ENCODE data around the gene TMED4. TPM values are rescaled to one million over a fixed set of nuclear protein-coding genes. Genes with fewer than 3 reads are reported as not detected.
A peak's percentile ranks its signal among the peaks of the same experiment; 100 is the strongest.

Gene TMED4
- total and polyA plus RNA-seq, 2 of the 13 experiments (the other 11 are each of a cell fraction or from before 2014, with no cell fraction given), result 81.4 to 109 TPM

DNA sequence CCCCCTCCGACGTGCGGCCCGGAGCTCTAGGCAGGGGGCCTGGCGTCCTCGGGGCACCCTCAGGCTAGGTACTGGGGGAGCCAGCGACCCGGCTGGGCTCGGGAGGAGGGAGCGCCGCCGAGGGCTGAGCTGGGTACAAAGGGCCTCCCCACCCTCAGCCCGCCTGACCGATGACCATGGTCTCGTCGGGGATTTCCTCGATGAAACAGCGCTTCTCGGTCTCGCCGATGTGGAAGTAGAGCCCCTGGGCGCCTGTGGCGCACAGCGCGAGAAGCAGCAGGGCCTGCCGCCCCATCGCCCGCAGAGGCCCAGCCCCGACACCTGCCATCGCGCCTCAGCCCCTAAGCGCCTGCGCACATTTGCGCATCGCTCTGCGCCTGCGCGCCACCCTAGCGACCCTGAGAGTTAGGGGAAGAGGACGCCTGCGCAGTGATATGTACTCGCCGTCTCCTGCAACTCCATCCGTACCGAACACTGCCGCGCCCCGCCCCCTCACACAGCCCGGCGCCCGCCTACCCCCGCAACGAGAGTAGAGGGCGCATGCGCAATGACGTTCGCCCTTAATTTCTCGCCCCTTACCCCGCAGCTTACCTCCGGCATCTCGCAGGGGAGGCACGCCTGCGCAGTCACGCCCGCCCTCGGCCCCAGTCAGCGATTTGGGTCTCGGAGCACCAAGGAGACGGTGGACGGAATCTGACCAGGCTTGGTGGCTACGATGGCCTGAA, at the start of gene TMED4 (continued):
- TF ChIP-seq, protein P1, sequence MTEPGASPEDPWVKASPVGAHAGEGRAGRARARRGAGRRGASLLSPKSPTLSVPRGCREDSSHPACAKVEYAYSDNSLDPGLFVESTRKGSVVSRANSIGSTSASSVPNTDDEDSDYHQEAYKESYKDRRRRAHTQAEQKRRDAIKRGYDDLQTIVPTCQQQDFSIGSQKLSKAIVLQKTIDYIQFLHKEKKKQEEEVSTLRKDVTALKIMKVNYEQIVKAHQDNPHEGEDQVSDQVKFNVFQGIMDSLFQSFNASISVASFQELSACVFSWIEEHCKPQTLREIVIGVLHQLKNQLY (CRISPR knock-in tag; IDR thresholded peaks at IDR 0.05), result no peak
- TF ChIP-seq, protein P2, sequence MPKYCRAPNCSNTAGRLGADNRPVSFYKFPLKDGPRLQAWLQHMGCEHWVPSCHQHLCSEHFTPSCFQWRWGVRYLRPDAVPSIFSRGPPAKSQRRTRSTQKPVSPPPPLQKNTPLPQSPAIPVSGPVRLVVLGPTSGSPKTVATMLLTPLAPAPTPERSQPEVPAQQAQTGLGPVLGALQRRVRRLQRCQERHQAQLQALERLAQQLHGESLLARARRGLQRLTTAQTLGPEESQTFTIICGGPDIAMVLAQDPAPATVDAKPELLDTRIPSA (CRISPR knock-in tag; IDR thresholded peaks at IDR 0.05; ENCODE audit: borderline replicate concordance), result 0 out of 2 replicates have a peak, but pooled peaks have one; percentile 27
- TF ChIP-seq MAF1 (CRISPR knock-in tag; IDR thresholded peaks at IDR 0.05; ENCODE audit: borderline replicate concordance), result no peak
- TF ChIP-seq ZSCAN22 (CRISPR knock-in tag; IDR thresholded peaks at IDR 0.05), result no peak
- no peak; the same call in 1 of the 2 replicates for TF ChIP-seq ZNF546 (CRISPR knock-in tag; conservative IDR thresholded peaks at IDR 0.05)
- TF ChIP-seq ZNF660 (CRISPR knock-in tag; IDR thresholded peaks at IDR 0.05; ENCODE audit: borderline replicate concordance, low read depth), result no peak
- TF ChIP-seq, protein P3, sequence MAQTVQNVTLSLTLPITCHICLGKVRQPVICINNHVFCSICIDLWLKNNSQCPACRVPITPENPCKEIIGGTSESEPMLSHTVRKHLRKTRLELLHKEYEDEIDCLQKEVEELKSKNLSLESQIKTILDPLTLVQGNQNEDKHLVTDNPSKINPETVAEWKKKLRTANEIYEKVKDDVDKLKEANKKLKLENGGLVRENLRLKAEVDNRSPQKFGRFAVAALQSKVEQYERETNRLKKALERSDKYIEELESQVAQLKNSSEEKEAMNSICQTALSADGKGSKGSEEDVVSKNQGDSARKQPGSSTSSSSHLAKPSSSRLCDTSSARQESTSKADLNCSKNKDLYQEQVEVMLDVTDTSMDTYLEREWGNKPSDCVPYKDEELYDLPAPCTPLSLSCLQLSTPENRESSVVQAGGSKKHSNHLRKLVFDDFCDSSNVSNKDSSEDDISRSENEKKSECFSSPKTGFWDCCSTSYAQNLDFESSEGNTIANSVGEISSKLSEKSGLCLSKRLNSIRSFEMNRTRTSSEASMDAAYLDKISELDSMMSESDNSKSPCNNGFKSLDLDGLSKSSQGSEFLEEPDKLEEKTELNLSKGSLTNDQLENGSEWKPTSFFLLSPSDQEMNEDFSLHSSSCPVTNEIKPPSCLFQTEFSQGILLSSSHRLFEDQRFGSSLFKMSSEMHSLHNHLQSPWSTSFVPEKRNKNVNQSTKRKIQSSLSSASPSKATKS (CRISPR knock-in tag; IDR thresholded peaks at IDR 0.05), result no peak
- TF ChIP-seq NFIC (IDR thresholded peaks at IDR 0.05; ENCODE audit: low read length), result no peak
- TF ChIP-seq IKZF1 (IDR thresholded peaks at IDR 0.05), result no peak
- TF ChIP-seq HOXA9 (CRISPR knock-in tag; IDR thresholded peaks at IDR 0.05; ENCODE audit: borderline replicate concordance), result no peak; the same call in 1 of the 2 replicates
- TF ChIP-seq MAZ (IDR thresholded peaks at IDR 0.05; ENCODE audit: borderline replicate concordance, low read depth, low read length), result peak; percentile 40; the same call in 1 of the 2 replicates
- peak; percentile 73 for TF ChIP-seq MAZ (CRISPR knock-in tag; IDR thresholded peaks at IDR 0.05; ENCODE audit: low read depth)
- no peak for TF ChIP-seq ZNF317 (CRISPR knock-in tag; IDR thresholded peaks at IDR 0.05)
- no peak for TF ChIP-seq SP2 (CRISPR knock-in tag; IDR thresholded peaks at IDR 0.05)
- no peak for TF ChIP-seq ZNF230 (CRISPR knock-in tag; IDR thresholded peaks at IDR 0.05)
- no peak for TF ChIP-seq NFRKB (IDR thresholded peaks at IDR 0.05)
- TF ChIP-seq THAP11 (CRISPR knock-in tag; IDR thresholded peaks at IDR 0.05), result peak; percentile 81
- no peak for TF ChIP-seq SIN3B (IDR thresholded peaks at IDR 0.05; ENCODE audit: low read length)
- TF ChIP-seq RCOR2 (CRISPR knock-in tag; IDR thresholded peaks at IDR 0.05), result no peak
- no peak for TF ChIP-seq MTF2 (CRISPR knock-in tag; IDR thresholded peaks at IDR 0.05; ENCODE audit: borderline replicate concordance)
- TF ChIP-seq, protein P4, sequence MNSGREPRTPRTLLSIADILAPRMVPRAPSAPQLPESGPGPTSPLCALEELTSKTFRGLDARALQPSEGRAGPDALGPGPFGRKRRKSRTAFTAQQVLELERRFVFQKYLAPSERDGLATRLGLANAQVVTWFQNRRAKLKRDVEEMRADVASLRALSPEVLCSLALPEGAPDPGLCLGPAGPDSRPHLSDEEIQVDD (CRISPR knock-in tag; IDR thresholded peaks at IDR 0.05; ENCODE audit: borderline replicate concordance), result no peak
- TF ChIP-seq SNRNP70 (IDR thresholded peaks at IDR 0.05; ENCODE audit: low read depth, low read length), result no peak
- no peak for TF ChIP-seq TBL1XR1 (IDR thresholded peaks at IDR 0.05; ENCODE audit: borderline replicate concordance, low read length, partially characterized antibody)
- no peak for TF ChIP-seq ZNF619 (CRISPR knock-in tag; IDR thresholded peaks at IDR 0.05)
- TF ChIP-seq RARG (CRISPR knock-in tag; IDR thresholded peaks at IDR 0.05; ENCODE audit: low read depth), result no peak
- TF ChIP-seq ZNF251 (CRISPR knock-in tag; IDR thresholded peaks at IDR 0.05), result no peak
- peak; percentile 63; the same call in 1 of the 2 replicates for TF ChIP-seq TARDBP (CRISPR knock-in tag; IDR thresholded peaks at IDR 0.05)
- peak; percentile 8 for TF ChIP-seq SRY (CRISPR knock-in tag; IDR thresholded peaks at IDR 0.05)
- TF ChIP-seq POGZ (CRISPR knock-in tag; IDR thresholded peaks at IDR 0.05), result no peak
- no peak for TF ChIP-seq PHB2 (IDR thresholded peaks at IDR 0.05; ENCODE audit: partially characterized antibody)
